H9 (cell line): ENCODE results near the gene RNPS1. TPM values are rescaled to one million over a fixed set of nuclear protein-coding genes. Genes with fewer than 3 reads are reported as not detected.

ENCODE experiments used
- DNase-seq: peaks from one replicate; pipeline ENCODE4 v3.0.0-alpha.2; 2017
- H2AFZ ChIP-seq: one replicate; pipeline ENCODE4 v1.6.1; 2013; ENCODE audit warnings: mild to moderate bottlenecking, low read length, control low read depth, moderate library complexity
- H2AK5ac ChIP-seq: 2 replicates; pipeline ENCODE4 v1.6.1; 2013; ENCODE audit warnings: low read length, control low read depth, mixed read lengths; ENCODE audit not compliant: insufficient read length
- H2BK120ac ChIP-seq: one replicate; pipeline ENCODE4 v1.6.1; 2013; ENCODE audit warnings: low read depth, mild to moderate bottlenecking, low read length, control low read depth, inconsistent platforms; ENCODE audit not compliant: poor library complexity, severe bottlenecking
- H2BK12ac ChIP-seq: 2 replicates; pipeline ENCODE4 v1.6.1; 2013; ENCODE audit warnings: low read length, control low read depth, mixed read lengths, low read depth; ENCODE audit not compliant: insufficient read length
- H2BK15ac ChIP-seq: 2 replicates; pipeline ENCODE4 v1.6.1; 2013; ENCODE audit warnings: low read depth, low read length, control low read depth
- H2BK20ac ChIP-seq: one replicate; pipeline ENCODE4 v1.6.1; 2013; ENCODE audit warnings: low read depth, mild to moderate bottlenecking, low read length, control low read depth, inconsistent platforms; ENCODE audit not compliant: poor library complexity, severe bottlenecking
- H2BK5ac ChIP-seq: 2 replicates; pipeline ENCODE4 v1.6.1; 2013; ENCODE audit warnings: low read length, control low read depth, mixed read lengths; ENCODE audit not compliant: insufficient read length
- H3K14ac ChIP-seq: 2 replicates; pipeline ENCODE4 v1.6.1; 2013; ENCODE audit warnings: low read length, control low read depth; ENCODE audit not compliant: insufficient read depth
- H3K18ac ChIP-seq: 2 replicates; pipeline ENCODE4 v1.6.1; 2013; ENCODE audit warnings: low read depth, mild to moderate bottlenecking, mixed read lengths, low read length, control low read depth; ENCODE audit not compliant: insufficient read length
- H3K23ac ChIP-seq: 2 replicates; pipeline ENCODE4 v1.6.1; 2013; ENCODE audit warnings: low read length, control low read depth, mixed read lengths, low read depth; ENCODE audit not compliant: insufficient read length
- H3K23me2 ChIP-seq: 2 replicates; pipeline ENCODE4 v1.6.1; 2013; ENCODE audit warnings: low read depth, mild to moderate bottlenecking, mixed read lengths, low read length, control low read depth; ENCODE audit not compliant: insufficient read length, poor library complexity, severe bottlenecking
- H3K27ac ChIP-seq: 2 replicates; pipeline ENCODE4 v1.5.1; 2013; ENCODE audit warnings: low read length, control low read depth, mixed read lengths, low read depth; ENCODE audit not compliant: insufficient read length
- H3K27me3 ChIP-seq: 2 replicates; pipeline ENCODE4 v1.6.1; 2013; ENCODE audit warnings: low read length, control low read depth, inconsistent platforms; ENCODE audit not compliant: insufficient read depth
- H3K4ac ChIP-seq: 2 replicates; pipeline ENCODE4 v1.6.1; 2013; ENCODE audit warnings: low read depth, mild to moderate bottlenecking, control low read depth, inconsistent platforms, low read length, moderate library complexity
- H3K4me1 ChIP-seq: 2 replicates; pipeline ENCODE4 v1.6.1; 2013; ENCODE audit warnings: low read length, control low read depth, inconsistent platforms; ENCODE audit not compliant: insufficient read depth
- H3K4me2 ChIP-seq: 2 replicates; pipeline ENCODE4 v1.6.1; 2013; ENCODE audit warnings: low read length, control low read depth, mixed read lengths; ENCODE audit not compliant: insufficient read length, insufficient read depth
- H3K56ac ChIP-seq: 2 replicates; pipeline ENCODE4 v1.6.1; 2013; ENCODE audit warnings: low read depth, mild to moderate bottlenecking, mixed read lengths, low read length, control low read depth; ENCODE audit not compliant: insufficient read length
- H3K79me1 ChIP-seq: 2 replicates; pipeline ENCODE4 v1.6.1; 2013; ENCODE audit warnings: low read depth, mild to moderate bottlenecking, moderate library complexity, low read length, control low read depth, inconsistent platforms; ENCODE audit not compliant: insufficient read depth, poor library complexity, severe bottlenecking
- H3K79me2 ChIP-seq: 2 replicates; pipeline ENCODE4 v1.6.1; 2013; ENCODE audit warnings: low read length, control low read depth, inconsistent platforms; ENCODE audit not compliant: insufficient read depth
- H3K9ac ChIP-seq: 2 replicates; pipeline ENCODE4 v1.6.1; 2013; ENCODE audit warnings: low read length, control low read depth, mixed read lengths; ENCODE audit not compliant: insufficient read length; ENCODE audit errors: extremely low read depth
- H3K9me3 ChIP-seq: one replicate; pipeline ENCODE4 v1.6.1; 2013; ENCODE audit warnings: low read depth, low read length, inconsistent platforms; ENCODE audit not compliant: control insufficient read depth
- H3T11ph ChIP-seq: one replicate; pipeline ENCODE4 v1.6.1; 2013; ENCODE audit warnings: mild to moderate bottlenecking, low read length, control low read depth, inconsistent platforms
- H4K20me1 ChIP-seq: one replicate; pipeline ENCODE4 v1.6.1; 2013; ENCODE audit not compliant: control insufficient read depth, insufficient read length, insufficient read depth
- H4K5ac ChIP-seq: 2 replicates; pipeline ENCODE4 v1.6.1; 2013; ENCODE audit warnings: low read depth, mild to moderate bottlenecking, mixed read lengths, low read length, control low read depth; ENCODE audit not compliant: insufficient read length
- H4K8ac ChIP-seq: replicated peaks from 2 replicates; pipeline ENCODE4 v1.6.1; 2013; ENCODE audit warnings: low read length, control low read depth, mixed read lengths, low read depth; ENCODE audit not compliant: insufficient read length
- H4K91ac ChIP-seq: 2 replicates; pipeline ENCODE4 v1.6.1; 2013; ENCODE audit warnings: low read depth, mild to moderate bottlenecking, moderate library complexity, mixed read lengths, low read length, control low read depth; ENCODE audit not compliant: insufficient read length
- H3K27ac Mint-ChIP-seq, 3 experiments: 2 replicates in 2 of 3; 3 replicates in 1 of 3; pipeline ENCODE4 v1.8.0; 2020 to 2021; ENCODE audit warnings: mixed read lengths in 3 of 3, mild to moderate bottlenecking in 1 of 3, moderate library complexity in 1 of 3
- H3K27me3 Mint-ChIP-seq: 2 replicates; pipeline ENCODE4 v1.8.0; 2021; ENCODE audit warnings: low read depth, mild to moderate bottlenecking, moderate library complexity, mixed read lengths
- H3K36me3 Mint-ChIP-seq, 3 experiments: 2 replicates in 2 of 3; 3 replicates in 1 of 3; pipeline ENCODE4 v1.8.0; 2020 to 2021; ENCODE audit warnings: low read depth in 3 of 3, mixed read lengths in 3 of 3; ENCODE audit not compliant: insufficient read depth in 1 of 3
- H3K4me1 Mint-ChIP-seq, 2 experiments: 2 replicates each; pipeline ENCODE4 v1.8.0; 2020; ENCODE audit warnings: mixed read lengths in 2 of 2
- H3K4me3 Mint-ChIP-seq, 2 experiments: 2 replicates in 1 of 2; 3 replicates in 1 of 2; pipeline ENCODE4 v1.8.0; 2020 to 2021; ENCODE audit warnings: mild to moderate bottlenecking in 2 of 2, mixed read lengths in 2 of 2, moderate library complexity in 1 of 2
- H3K9me3 Mint-ChIP-seq, 2 experiments: 2 replicates in 1 of 2; 3 replicates in 1 of 2; pipeline ENCODE4 v1.8.0; 2020; ENCODE audit warnings: mild to moderate bottlenecking in 2 of 2, mixed read lengths in 2 of 2, moderate library complexity in 1 of 2
- WGBS: extraction: QIAGEN DNeasy Blood & Tissue Kit; methylation state at CpG from one replicate; pipeline ENCODE4 v1.1.7; 2013; ENCODE audit warnings: missing lambda C conversion rate, low lambda C conversion rate, mixed read lengths; ENCODE audit not compliant: insufficient read length; ENCODE audit errors: extremely low coverage; 5-methylcytosine and 5-hydroxymethylcytosine counted together
- total RNA-seq: library from RNA; stranded (reverse); gene quantifications from 2 replicates; pipeline ENCODE4 v1.2.1, GENCODE V29; 2021
- TF ChIP-seq, protein P1 (sequence below): fragments of 200-600 bp; sonication (generic); conservative IDR thresholded peaks from 3 replicates; pipeline ENCODE4 v1.8.0; 2021; ENCODE audit warnings: antibody characterized with exemption, mild to moderate bottlenecking

RNPS1 gene
- total RNA-seq, 1 experiment from 2014 or later = 384 TPM

DNA sequence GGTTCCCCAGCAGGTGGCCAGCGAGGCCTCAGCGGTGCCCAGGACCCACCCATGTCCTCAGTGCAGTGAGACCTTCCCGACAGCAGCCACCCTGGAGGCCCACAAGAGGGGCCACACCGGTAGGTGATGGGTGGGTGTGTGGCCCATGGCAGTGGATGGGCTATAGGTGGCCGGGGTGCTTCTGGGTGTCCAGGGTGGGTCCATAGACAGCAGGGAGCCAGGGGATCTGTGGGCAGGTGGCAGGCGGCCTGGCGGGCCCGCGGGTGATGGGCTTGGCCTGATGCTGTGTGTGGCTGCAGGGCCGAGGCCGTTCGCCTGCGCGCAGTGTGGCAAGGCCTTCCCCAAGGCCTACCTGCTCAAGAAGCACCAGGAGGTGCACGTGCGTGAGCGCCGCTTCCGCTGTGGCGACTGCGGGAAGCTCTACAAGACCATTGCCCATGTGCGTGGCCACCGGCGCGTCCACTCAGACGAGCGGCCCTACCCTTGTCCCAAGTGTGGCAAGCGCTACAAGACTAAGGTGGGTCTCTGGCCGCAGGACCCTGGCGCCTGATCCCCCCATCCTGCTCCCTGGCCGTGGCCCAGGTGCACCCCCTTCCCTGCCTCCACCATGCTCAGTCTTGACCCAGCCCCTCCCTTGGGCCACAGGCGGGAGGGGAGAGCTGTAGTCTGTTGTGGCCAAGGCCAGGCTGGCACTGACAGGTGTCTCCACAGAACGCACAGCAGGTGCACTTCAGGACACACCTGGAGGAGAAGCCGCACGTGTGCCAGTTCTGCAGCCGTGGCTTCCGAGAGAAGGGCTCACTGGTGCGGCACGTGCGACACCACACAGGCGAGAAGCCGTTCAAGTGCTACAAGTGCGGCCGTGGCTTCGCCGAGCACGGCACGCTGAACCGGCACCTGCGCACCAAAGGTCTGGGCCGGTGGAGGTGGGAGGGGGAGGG, 33.8 kb downstream of the RNPS1 start:
- Histone ChIP-seq H4K20me1 (no peaks in the 10 kb centered on the region), H4K5ac (no peak overlapping the region), H4K91ac (no peak overlapping the region), H3K14ac (no peak overlapping the region), H3K79me2 (no peaks in the 10 kb centered on the region), H3K23ac (no peak overlapping the region), H3K79me1 (no peaks in the 10 kb centered on the region), H3K23me2 (peaks cover 13% of the 10 kb centered on the region), H3K27me3 (peaks cover 2% of the 10 kb centered on the region; the same call in 1 of the 2 replicates), H3K4me1 (no peaks in the 10 kb centered on the region), H2BK120ac (no peak overlapping the region), H3K9ac (no peak overlapping the region), H2BK5ac (no peak overlapping the region), H2BK12ac (no peak overlapping the region), H3K4me2 (no peak overlapping the region), H2BK20ac (no peak overlapping the region), H2AFZ (no peak overlapping the region), H2AK5ac (no peak overlapping the region), H3T11ph (no peak overlapping the region), H3K9me3 (no peaks in the 10 kb centered on the region), H2BK15ac (no peak overlapping the region), H3K4ac (no peak overlapping the region), H3K56ac (no peak overlapping the region), H3K18ac (no peak overlapping the region), H3K27ac (no peak overlapping the region), H4K8ac (no peak overlapping the region)
- no peaks in the 10 kb centered on the region for H3K9me3 Mint-ChIP-seq
- DNase-seq = no peak
- H3K4me3 Mint-ChIP-seq = no peak overlapping the region
- H3K36me3 Mint-ChIP-seq = peaks cover 2 to 28% (median 18%) of the 10 kb centered on the region in 3 experiments; a peak in 6 of 7 replicates
- no peak overlapping the region for H3K27ac Mint-ChIP-seq
- TF ChIP-seq, protein P1, sequence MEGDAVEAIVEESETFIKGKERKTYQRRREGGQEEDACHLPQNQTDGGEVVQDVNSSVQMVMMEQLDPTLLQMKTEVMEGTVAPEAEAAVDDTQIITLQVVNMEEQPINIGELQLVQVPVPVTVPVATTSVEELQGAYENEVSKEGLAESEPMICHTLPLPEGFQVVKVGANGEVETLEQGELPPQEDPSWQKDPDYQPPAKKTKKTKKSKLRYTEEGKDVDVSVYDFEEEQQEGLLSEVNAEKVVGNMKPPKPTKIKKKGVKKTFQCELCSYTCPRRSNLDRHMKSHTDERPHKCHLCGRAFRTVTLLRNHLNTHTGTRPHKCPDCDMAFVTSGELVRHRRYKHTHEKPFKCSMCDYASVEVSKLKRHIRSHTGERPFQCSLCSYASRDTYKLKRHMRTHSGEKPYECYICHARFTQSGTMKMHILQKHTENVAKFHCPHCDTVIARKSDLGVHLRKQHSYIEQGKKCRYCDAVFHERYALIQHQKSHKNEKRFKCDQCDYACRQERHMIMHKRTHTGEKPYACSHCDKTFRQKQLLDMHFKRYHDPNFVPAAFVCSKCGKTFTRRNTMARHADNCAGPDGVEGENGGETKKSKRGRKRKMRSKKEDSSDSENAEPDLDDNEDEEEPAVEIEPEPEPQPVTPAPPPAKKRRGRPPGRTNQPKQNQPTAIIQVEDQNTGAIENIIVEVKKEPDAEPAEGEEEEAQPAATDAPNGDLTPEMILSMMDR = no peak
- H3K4me1 Mint-ChIP-seq = peaks cover 0 to 2% of the 10 kb centered on the region in 2 experiments; a peak in 1 of 4 replicates
- whole genome bisulfite sequencing = no CpG with 5 or more reads among the region's 51 CpGs
- H3K27me3 Mint-ChIP-seq = peaks cover 16% of the 10 kb centered on the region
